HepG2 (cell line): ENCODE results near the gene HAGHL. TPM values are rescaled to one million over a fixed set of nuclear protein-coding genes. Genes with fewer than 3 reads are reported as not detected.

Source experiments
- ASH2L ChIP-seq: fragments of 300-600, 200-600 bp; sonication (generic); IDR thresholded peaks from 2 replicates; pipeline ENCODE4 v1.7.0; 2017; ENCODE audit warnings: low read depth, mild to moderate bottlenecking, moderate library complexity, mixed read lengths, low read length; ENCODE audit not compliant: insufficient read length
- CHCHD3 ChIP-seq: sonication (generic); formaldehyde crosslinking; IDR thresholded peaks from 2 replicates; pipeline ENCODE4 v1.8.0; 2022; ENCODE audit warnings: mild to moderate bottlenecking, missing genetic modification reagents, moderate library complexity
- FOSL1 ChIP-seq: sonication (generic); formaldehyde crosslinking; IDR thresholded peaks from 2 replicates; pipeline ENCODE4 v1.9.0; 2021; ENCODE audit warnings: missing genetic modification reagents, borderline replicate concordance
- IRF1 ChIP-seq: sonication (generic); formaldehyde crosslinking; IDR thresholded peaks from 2 replicates; pipeline ENCODE4 v1.4.0; 2020; ENCODE audit warnings: low read depth, mild to moderate bottlenecking, missing genetic modification reagents
- KAT7 ChIP-seq: IDR thresholded peaks from 2 replicates; pipeline ENCODE4 v1.6.1; 2018; ENCODE audit warnings: borderline replicate concordance, missing compliant biosample characterization
- KDM3A ChIP-seq: IDR thresholded peaks from 2 replicates; pipeline ENCODE4 v1.6.1; 2018; ENCODE audit warnings: low read depth, missing compliant biosample characterization
- KIAA2018 ChIP-seq: sonication (generic); formaldehyde crosslinking; IDR thresholded peaks from 2 replicates; pipeline ENCODE4 v1.5.0; 2020; ENCODE audit warnings: mild to moderate bottlenecking, missing genetic modification reagents, borderline replicate concordance
- LCORL ChIP-seq, 2 experiments: fragments of 450-650 bp in 1 of 2; sonication (generic) in 1 of 2; formaldehyde crosslinking in 1 of 2; IDR thresholded peaks; 2 replicates each; pipeline versions ENCODE4 v1.5.0 to v1.6.1; 2017 to 2020; ENCODE audit warnings: antibody characterized with exemption in 1 of 2, missing genetic modification reagents in 1 of 2
- MAFG ChIP-seq: sonication (generic); formaldehyde crosslinking; IDR thresholded peaks from 2 replicates; pipeline ENCODE4 v1.5.1; 2020; ENCODE audit warnings: mild to moderate bottlenecking, missing genetic modification reagents
- NONO ChIP-seq, 2 experiments: fragments of 450-650 bp in 1 of 2; sonication (generic) in 1 of 2; formaldehyde crosslinking in 1 of 2; IDR thresholded peaks in 1 of 2; conservative IDR thresholded peaks in 1 of 2; 2 replicates each; pipeline versions ENCODE4 v1.6.1 to v1.8.0; 2017 to 2022; ENCODE audit warnings: mild to moderate bottlenecking in 1 of 2, missing genetic modification reagents in 1 of 2, moderate library complexity in 1 of 2
- POGZ ChIP-seq: sonication (generic); formaldehyde crosslinking; IDR thresholded peaks from 2 replicates; pipeline ENCODE4 v1.4.0; 2020; ENCODE audit warnings: mild to moderate bottlenecking, missing genetic modification reagents
- SMARCE1 ChIP-seq: fragments of 450-650 bp; IDR thresholded peaks from 2 replicates; pipeline ENCODE4 v1.6.1; 2017; ENCODE audit warnings: borderline replicate concordance
- ZBTB33 ChIP-seq: sonication (generic); formaldehyde crosslinking; IDR thresholded peaks from 2 replicates; pipeline ENCODE4 v1.4.0; 2020; ENCODE audit warnings: missing genetic modification reagents
- ZNF569 ChIP-seq: sonication (generic); formaldehyde crosslinking; IDR thresholded peaks from 2 replicates; pipeline ENCODE4 v1.5.0; 2020; ENCODE audit warnings: mild to moderate bottlenecking, missing genetic modification reagents, moderate library complexity, borderline replicate concordance
- ZNF749 ChIP-seq: sonication (generic); formaldehyde crosslinking; IDR thresholded peaks from 2 replicates; pipeline ENCODE4 v1.8.0; 2022; ENCODE audit warnings: mild to moderate bottlenecking, missing genetic modification reagents, moderate library complexity, borderline replicate concordance
- ZNF768 ChIP-seq: sonication (generic); formaldehyde crosslinking; IDR thresholded peaks from 2 replicates; pipeline ENCODE4 v1.4.0; 2020; ENCODE audit warnings: missing genetic modification reagents
- ZNF792 ChIP-seq: IDR thresholded peaks from 2 replicates; pipeline ENCODE4 v1.6.1; 2016
- ZNF883 ChIP-seq: sonication (generic); formaldehyde crosslinking; IDR thresholded peaks from 2 replicates; pipeline ENCODE4 v1.5.1; 2020; ENCODE audit warnings: mild to moderate bottlenecking, missing genetic modification reagents; ENCODE audit errors: not compliant biosample characterization
- polyA plus RNA-seq, 8 experiments: library from polyadenylated mRNA; depleted of rRNA in 3 of 8; stranded (reverse) in 7 of 8; unstranded in 1 of 8; fragments of >200 nt; fragmentation: Illumina TruSeq in 4 of 8; extraction: Trizol in 4 of 8; gene quantifications; 2 replicates each; pipeline versions ENCODE4 v1.2.1 to v1.2.3, GENCODE V29; 2011 to 2016; ENCODE audit warnings: low read depth in 4 of 8, missing spikeins in 1 of 8, mixed read lengths in 1 of 8; ENCODE audit not compliant: insufficient read depth in 1 of 8
- total RNA-seq, 5 experiments: library from RNA; depleted of rRNA; stranded (reverse); fragments of >200 nt; fragmentation: Illumina TruSeq; extraction: Trizol; gene quantifications; 2 replicates each; pipeline ENCODE4 v1.2.3, GENCODE V29; 2016; ENCODE audit warnings: low read depth in 1 of 5

Gene HAGHL
- total and polyA plus RNA-seq, 2 of the 13 experiments (the other 11 are each of a cell fraction or from before 2014, with no cell fraction given) = 3.4 to 8.4 TPM

- peak; percentile 77 for TF ChIP-seq ZBTB33
- TF ChIP-seq NONO (IDR thresholded peaks at IDR 0.05) = no peak
- peak; percentile 99 for TF ChIP-seq NONO (CRISPR knock-in tag; conservative IDR thresholded peaks at IDR 0.05)
- peak; percentile 82; the same call in 1 of the 2 replicates for TF ChIP-seq KDM3A (CRISPR knock-in tag)
- no peak for TF ChIP-seq ZNF749 (CRISPR knock-in tag)
- TF ChIP-seq KAT7 (CRISPR knock-in tag) = peak; percentile 90
- no peak for TF ChIP-seq LCORL (IDR thresholded peaks at IDR 0.05)
- peak; percentile 75 for TF ChIP-seq LCORL (CRISPR knock-in tag; IDR thresholded peaks at IDR 0.05)
- no peak for TF ChIP-seq FOSL1
- TF ChIP-seq ASH2L = peak; percentile 28
- no peak for TF ChIP-seq IRF1 (CRISPR knock-in tag)
- no peak for TF ChIP-seq ZNF569
- peak; percentile 55; the same call in 1 of the 2 replicates for TF ChIP-seq ZNF768 (CRISPR knock-in tag)
- TF ChIP-seq KIAA2018 (CRISPR knock-in tag) = no peak
- peak; percentile 51 for TF ChIP-seq ZNF883 (CRISPR knock-in tag)
- no peak for TF ChIP-seq SMARCE1
- TF ChIP-seq ZNF792 = peak; percentile 71; the same call in 1 of the 2 replicates
- peak; percentile 67 for TF ChIP-seq CHCHD3 (CRISPR knock-in tag)
- TF ChIP-seq MAFG (CRISPR knock-in tag) = no peak
- peak; percentile 43; the same call in 1 of the 2 replicates for TF ChIP-seq POGZ
These were observed 14.0 kb downstream of the HAGHL start, which contains the start of gene CIAO3 (continued) for GRCh38 chr16:740764-741505.
